ENCODE data around the gene MMEL1. TPM values are rescaled to one million over a fixed set of nuclear protein-coding genes. Genes with fewer than 3 reads are reported as not detected.
A peak's percentile ranks its signal among the peaks of the same experiment; 100 is the strongest.

MMEL1 gene
- total and polyA plus RNA-seq, 2 of the 13 experiments (the other 11 are each of a cell fraction or from before 2014, with no cell fraction given) = 0.48 TPM; not detected in 1

GRCh38 chr1:2586154-2587070 is 46.4 kb downstream of the MMEL1 start, which contains the start of gene PRXL2B (continued):
- no peak for TF ChIP-seq KLF15 (CRISPR knock-in tag; IDR thresholded peaks at IDR 0.05; ENCODE audit: borderline replicate concordance)
- no peak for TF ChIP-seq SP140L (CRISPR knock-in tag; IDR thresholded peaks at IDR 0.05; ENCODE audit: borderline replicate concordance)
- no peak for TF ChIP-seq TAF15 (IDR thresholded peaks at IDR 0.05; ENCODE audit: low read depth, low read length, poor library complexity, severe bottlenecking)
- TF ChIP-seq ZNF547 (CRISPR knock-in tag; IDR thresholded peaks at IDR 0.05) = 0 out of 2 replicates have a peak, but pooled peaks have one; percentile 21
- TF ChIP-seq ZNF652 (CRISPR knock-in tag; IDR thresholded peaks at IDR 0.05; ENCODE audit: borderline replicate concordance, low read depth) = 0 out of 2 replicates have a peak, but pooled peaks have one; percentile 10
- TF ChIP-seq PTBP1 (IDR thresholded peaks at IDR 0.05; ENCODE audit: low read depth, low read length, poor library complexity, severe bottlenecking) = no peak
- TF ChIP-seq PAXIP1 (CRISPR knock-in tag; conservative IDR thresholded peaks at IDR 0.05) = peak; percentile 45
- TF ChIP-seq IKZF4 (CRISPR knock-in tag; IDR thresholded peaks at IDR 0.05; ENCODE audit: borderline replicate concordance, low read depth, not compliant biosample characterization) = peak; percentile 39
- 0 out of 2 replicates have a peak, but pooled peaks have one; percentile 52 for TF ChIP-seq HIC2 (CRISPR knock-in tag; IDR thresholded peaks at IDR 0.05; ENCODE audit: low read depth)
- 0 out of 2 replicates have a peak, but pooled peaks have one; percentile 3 for TF ChIP-seq MNT (IDR thresholded peaks at IDR 0.05)
- 0 out of 2 replicates have a peak, but pooled peaks have one; percentile 42 for TF ChIP-seq TERF1 (CRISPR knock-in tag; IDR thresholded peaks at IDR 0.05)
- TF ChIP-seq ZNF7 (CRISPR knock-in tag; IDR thresholded peaks at IDR 0.05) = no peak
- TF ChIP-seq RNF2 (conservative IDR thresholded peaks at IDR 0.05; ENCODE audit: low read depth) = peak; percentile 34; the same call in 1 of the 2 replicates
- TF ChIP-seq MYC (CRISPR knock-in tag; IDR thresholded peaks at IDR 0.05; ENCODE audit: borderline replicate concordance) = peak; percentile 67; the same call in 1 of the 2 replicates
- no peak for TF ChIP-seq HMG20B (CRISPR knock-in tag; conservative IDR thresholded peaks at IDR 0.05)
- TF ChIP-seq ATF2 (CRISPR knock-in tag; IDR thresholded peaks at IDR 0.05) = no peak
- TF ChIP-seq MAX (IDR thresholded peaks at IDR 0.05) = peak; percentile 80

Measured in HepG2 (cell line).